Measurements from ENCODE around the gene FAM222A.
A peak's percentile ranks its signal among the peaks of the same experiment; 100 is the strongest.

FAM222A gene

DNA sequence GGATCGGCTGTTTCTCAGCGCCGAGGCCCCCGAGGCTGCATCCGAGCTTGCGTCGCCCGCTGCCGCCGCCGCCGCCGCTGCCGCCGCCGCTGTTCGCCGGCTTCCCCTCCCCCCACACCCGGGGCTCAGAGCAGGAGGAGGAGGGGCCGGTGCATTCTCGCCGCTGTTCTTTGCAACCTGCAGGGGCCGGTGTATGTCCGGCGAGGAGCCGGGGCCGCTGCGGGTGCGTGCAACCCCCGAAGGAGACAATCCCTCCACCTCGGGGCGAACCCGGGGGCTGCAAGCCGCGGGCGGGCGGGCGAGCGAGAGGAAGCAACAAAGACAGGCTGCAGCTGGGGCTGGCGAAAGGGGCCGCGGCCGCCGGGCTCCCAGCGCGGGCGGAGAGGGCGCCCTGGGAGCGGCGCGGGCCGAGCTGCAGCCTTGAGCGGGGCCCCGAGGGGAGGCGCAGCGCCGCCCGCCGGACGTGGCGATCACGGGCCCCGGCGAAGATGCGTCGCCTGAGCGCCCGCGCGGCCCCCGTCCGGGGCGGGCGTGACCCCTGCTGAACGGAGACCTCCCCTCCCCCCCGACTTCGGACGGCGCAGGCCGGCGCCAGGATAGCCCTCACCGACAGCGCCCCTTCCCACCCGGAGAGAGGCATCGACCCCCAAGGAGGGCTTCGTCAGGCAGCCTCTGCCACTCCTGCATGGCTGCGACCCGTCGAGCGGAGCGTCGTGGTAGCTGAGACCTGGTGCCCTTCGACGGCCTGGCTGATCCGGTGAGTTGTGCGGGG lies 702 bp downstream of the FAM222A start:
- Histone ChIP-seq H3F3A (ENCODE audit: control insufficient read depth, insufficient read depth) (no peaks in the 10 kb centered on the region), H3K9me2 (replicated peaks; ENCODE audit: control insufficient read depth, low read length) (no peaks in the 10 kb centered on the region), H3K4me3 (ENCODE audit: low read length) (peak overlapping the region; percentile 77), H4K20me1 (ENCODE audit: control insufficient read depth, insufficient read depth, low read depth, low read length) (peaks cover 16% of the 10 kb centered on the region; the same call in 1 of the 2 replicates), H3K9me3 (ENCODE audit: control insufficient read depth, insufficient read depth, low read length) (no peaks in the 10 kb centered on the region), H3K79me2 (ENCODE audit: control insufficient read depth, low read length) (no peaks in the 10 kb centered on the region), H3K36me3 (ENCODE audit: control insufficient read depth, low read length) (no peaks in the 10 kb centered on the region), H3K27me3 (ENCODE audit: control insufficient read depth, low read length) (peaks cover 46% of the 10 kb centered on the region), H3K4me1 (ENCODE audit: control insufficient read depth, low read length) (peaks cover 13% of the 10 kb centered on the region), H3K27ac (ENCODE audit: low read depth, low read length) (no peak overlapping the region), H3K4me2 (ENCODE audit: low read length) (peak overlapping the region; percentile 95)
- TF ChIP-seq, protein P1, sequence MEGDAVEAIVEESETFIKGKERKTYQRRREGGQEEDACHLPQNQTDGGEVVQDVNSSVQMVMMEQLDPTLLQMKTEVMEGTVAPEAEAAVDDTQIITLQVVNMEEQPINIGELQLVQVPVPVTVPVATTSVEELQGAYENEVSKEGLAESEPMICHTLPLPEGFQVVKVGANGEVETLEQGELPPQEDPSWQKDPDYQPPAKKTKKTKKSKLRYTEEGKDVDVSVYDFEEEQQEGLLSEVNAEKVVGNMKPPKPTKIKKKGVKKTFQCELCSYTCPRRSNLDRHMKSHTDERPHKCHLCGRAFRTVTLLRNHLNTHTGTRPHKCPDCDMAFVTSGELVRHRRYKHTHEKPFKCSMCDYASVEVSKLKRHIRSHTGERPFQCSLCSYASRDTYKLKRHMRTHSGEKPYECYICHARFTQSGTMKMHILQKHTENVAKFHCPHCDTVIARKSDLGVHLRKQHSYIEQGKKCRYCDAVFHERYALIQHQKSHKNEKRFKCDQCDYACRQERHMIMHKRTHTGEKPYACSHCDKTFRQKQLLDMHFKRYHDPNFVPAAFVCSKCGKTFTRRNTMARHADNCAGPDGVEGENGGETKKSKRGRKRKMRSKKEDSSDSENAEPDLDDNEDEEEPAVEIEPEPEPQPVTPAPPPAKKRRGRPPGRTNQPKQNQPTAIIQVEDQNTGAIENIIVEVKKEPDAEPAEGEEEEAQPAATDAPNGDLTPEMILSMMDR (IDR thresholded peaks at IDR 0.05; ENCODE audit: low read depth, low read length, poor library complexity, severe bottlenecking) = peak; percentile 28
- no peak for TF ChIP-seq EZH2phosphoT487 (IDR thresholded peaks at IDR 0.05; ENCODE audit: borderline replicate concordance, low read length)

DNA sequence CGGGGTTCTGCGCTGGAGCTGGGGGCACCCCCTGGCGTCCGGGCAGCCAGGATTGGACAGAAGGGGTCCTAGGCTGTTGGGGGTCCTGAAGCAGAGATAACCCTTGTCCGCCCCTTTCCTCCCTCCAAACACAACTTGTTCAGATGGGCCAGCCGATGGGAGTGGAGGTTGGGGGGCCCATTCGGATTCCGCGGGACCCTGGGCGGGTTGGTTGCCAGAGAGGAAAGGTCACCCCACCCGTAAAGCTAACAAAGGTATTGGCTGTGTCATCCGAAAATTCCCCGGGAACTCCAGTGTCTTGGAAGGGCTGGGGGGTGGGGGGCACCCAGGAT lies 1.3 kb downstream of the FAM222A start:
- Histone ChIP-seq H4K20me1 (ENCODE audit: control insufficient read depth, insufficient read depth, low read depth, low read length) (peaks cover 16% of the 10 kb centered on the region; the same call in 1 of the 2 replicates), H3K4me1 (ENCODE audit: control insufficient read depth, low read length) (peaks cover 13% of the 10 kb centered on the region), H3K4me2 (ENCODE audit: low read length) (peak overlapping the region; percentile 95), H3K4me3 (ENCODE audit: low read length) (peak overlapping the region; percentile 77), H3K9me2 (replicated peaks; ENCODE audit: control insufficient read depth, low read length) (no peaks in the 10 kb centered on the region), H3K27me3 (ENCODE audit: control insufficient read depth, low read length) (peaks cover 50% of the 10 kb centered on the region), H3K27ac (ENCODE audit: low read depth, low read length) (no peak overlapping the region), H3F3A (ENCODE audit: control insufficient read depth, insufficient read depth) (no peaks in the 10 kb centered on the region), H3K9me3 (ENCODE audit: control insufficient read depth, insufficient read depth, low read length) (no peaks in the 10 kb centered on the region), H3K79me2 (ENCODE audit: control insufficient read depth, low read length) (no peaks in the 10 kb centered on the region), H3K36me3 (ENCODE audit: control insufficient read depth, low read length) (no peaks in the 10 kb centered on the region)
- no peak for TF ChIP-seq EZH2phosphoT487 (IDR thresholded peaks at IDR 0.05; ENCODE audit: borderline replicate concordance, low read length)
- TF ChIP-seq, protein P1 (IDR thresholded peaks at IDR 0.05; ENCODE audit: low read depth, low read length, poor library complexity, severe bottlenecking) = no peak

DNA sequence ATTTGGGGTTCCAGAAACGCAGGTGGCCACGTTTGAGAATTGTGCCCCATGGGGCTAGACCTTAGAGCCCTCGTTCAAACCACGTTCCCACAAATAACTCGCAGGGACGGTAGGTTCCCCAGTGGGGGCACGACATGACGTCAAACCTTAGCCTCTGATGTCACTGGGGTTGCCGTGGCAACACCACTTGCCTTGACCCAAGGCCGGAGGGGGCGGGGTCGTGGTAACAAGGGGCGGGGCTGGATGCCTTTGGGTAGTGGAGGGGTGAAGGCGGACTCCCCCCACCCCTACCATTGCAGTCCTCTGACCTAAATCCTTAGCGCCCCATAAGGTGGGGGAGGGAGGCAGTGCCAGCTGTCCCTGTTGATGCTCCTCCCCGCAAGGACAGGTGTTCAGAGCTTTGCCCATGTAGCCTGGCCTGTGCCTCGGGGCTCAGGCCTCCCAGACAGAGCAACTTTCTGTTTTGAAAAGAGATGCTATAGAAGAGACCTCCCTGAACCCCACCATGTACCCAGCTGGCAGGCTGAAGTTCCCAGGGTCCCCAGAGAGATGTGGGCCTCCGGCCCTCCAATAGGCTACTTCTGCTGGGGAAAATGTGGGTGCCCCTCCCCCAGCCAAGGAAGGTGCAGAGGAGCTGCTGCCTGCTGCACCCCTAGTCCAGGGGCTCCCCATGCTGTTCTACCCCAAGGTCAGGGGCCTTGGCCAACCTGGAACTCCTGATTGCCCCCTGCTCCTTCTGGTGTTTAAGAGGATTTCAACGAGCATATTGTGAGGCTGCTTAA lies 1.9 kb downstream of the FAM222A start:
- H3K9me2 ChIP-seq (replicated peaks; ENCODE audit: control insufficient read depth, low read length) = no peaks in the 10 kb centered on the region
- H3K27ac ChIP-seq (ENCODE audit: low read depth, low read length) = no peak overlapping the region
- H3K9me3 ChIP-seq (ENCODE audit: control insufficient read depth, insufficient read depth, low read length) = no peaks in the 10 kb centered on the region
- H3K4me1 ChIP-seq (ENCODE audit: control insufficient read depth, low read length) = peaks cover 13% of the 10 kb centered on the region
- no peak for TF ChIP-seq EZH2phosphoT487 (IDR thresholded peaks at IDR 0.05; ENCODE audit: borderline replicate concordance, low read length)
- TF ChIP-seq, protein P1 (IDR thresholded peaks at IDR 0.05; ENCODE audit: low read depth, low read length, poor library complexity, severe bottlenecking) = no peak
- H3F3A ChIP-seq (ENCODE audit: control insufficient read depth, insufficient read depth) = no peaks in the 10 kb centered on the region
- H3K36me3 ChIP-seq (ENCODE audit: control insufficient read depth, low read length) = no peaks in the 10 kb centered on the region
- H3K27me3 ChIP-seq (ENCODE audit: control insufficient read depth, low read length) = peaks cover 50% of the 10 kb centered on the region
- peak overlapping the region; percentile 95; the same call in 1 of the 2 replicates for H3K4me2 ChIP-seq (ENCODE audit: low read length)
- H3K4me3 ChIP-seq (ENCODE audit: low read length) = 0 out of 2 replicates have a peak overlapping the region, but pooled peaks have one; percentile 77
- H4K20me1 ChIP-seq (ENCODE audit: control insufficient read depth, insufficient read depth, low read depth, low read length) = peaks cover 16% of the 10 kb centered on the region; the same call in 1 of the 2 replicates
- H3K79me2 ChIP-seq (ENCODE audit: control insufficient read depth, low read length) = no peaks in the 10 kb centered on the region
